Nephron (organoid): Measurements from ENCODE around the gene PDCL3.

Experiments
- H3K27ac Mint-ChIP-seq, 3 experiments: 2 replicates each; pipeline ENCODE4 v1.8.0; 2020; ENCODE audit warnings: mixed read lengths in 3 of 3, mild to moderate bottlenecking in 2 of 3, moderate library complexity in 1 of 3
- H3K27me3 Mint-ChIP-seq: 2 replicates; pipeline ENCODE4 v1.8.0; 2021; ENCODE audit warnings: low read depth, mild to moderate bottlenecking, moderate library complexity, mixed read lengths
- H3K36me3 Mint-ChIP-seq: 2 replicates; pipeline ENCODE4 v1.8.0; 2020; ENCODE audit warnings: low read depth, mixed read lengths
- H3K4me1 Mint-ChIP-seq: 2 replicates; pipeline ENCODE4 v1.8.0; 2020; ENCODE audit warnings: mixed read lengths
- H3K4me3 Mint-ChIP-seq, 3 experiments: 2 replicates each; pipeline ENCODE4 v1.8.0; 2020; ENCODE audit warnings: mild to moderate bottlenecking in 3 of 3, mixed read lengths in 3 of 3, moderate library complexity in 2 of 3
- H3K9me3 Mint-ChIP-seq: 2 replicates; pipeline ENCODE4 v1.8.0; 2020; ENCODE audit warnings: mixed read lengths
- TF ChIP-seq, protein P1 (sequence below), 3 experiments: fragments of 200-600 bp; sonication (generic); IDR thresholded peaks; one replicate each; pipeline ENCODE4 v1.5.0; 2021; ENCODE audit warnings: antibody characterized with exemption in 3 of 3; ENCODE audit not compliant: unreplicated experiment in 3 of 3

The PDCL3 gene

DNA sequence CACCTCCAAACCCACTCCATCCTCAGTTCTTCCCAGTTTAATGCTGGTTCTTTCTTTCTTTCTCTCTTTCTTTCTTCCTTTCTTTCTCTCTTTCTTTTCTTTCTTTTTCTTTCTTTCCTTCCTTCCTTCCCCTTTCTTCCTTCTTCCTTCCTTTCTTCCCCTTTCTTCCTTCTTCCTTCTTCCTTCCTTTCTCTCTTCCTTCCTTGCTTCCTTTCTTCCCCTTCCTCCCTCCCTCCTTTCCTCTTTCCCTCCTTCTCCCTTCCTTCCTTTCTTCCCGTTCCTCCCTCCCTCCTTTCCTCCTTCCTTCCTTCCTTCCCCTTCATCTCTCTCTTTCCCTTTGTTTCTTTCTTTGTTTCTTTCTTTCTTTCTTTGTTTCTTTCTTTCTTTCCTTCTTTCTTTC, 50.9 kb downstream of the PDCL3 start:
- Mint-ChIP-seq H3K9me3 (no peaks in the 10 kb centered on the region), H3K4me3 (no peak overlapping the region), H3K4me1 (peaks cover 9% of the 10 kb centered on the region), H3K36me3 (no peaks in the 10 kb centered on the region), H3K27me3 (peaks cover 5% of the 10 kb centered on the region), H3K27ac (no peak overlapping the region)
- TF ChIP-seq, protein P1, sequence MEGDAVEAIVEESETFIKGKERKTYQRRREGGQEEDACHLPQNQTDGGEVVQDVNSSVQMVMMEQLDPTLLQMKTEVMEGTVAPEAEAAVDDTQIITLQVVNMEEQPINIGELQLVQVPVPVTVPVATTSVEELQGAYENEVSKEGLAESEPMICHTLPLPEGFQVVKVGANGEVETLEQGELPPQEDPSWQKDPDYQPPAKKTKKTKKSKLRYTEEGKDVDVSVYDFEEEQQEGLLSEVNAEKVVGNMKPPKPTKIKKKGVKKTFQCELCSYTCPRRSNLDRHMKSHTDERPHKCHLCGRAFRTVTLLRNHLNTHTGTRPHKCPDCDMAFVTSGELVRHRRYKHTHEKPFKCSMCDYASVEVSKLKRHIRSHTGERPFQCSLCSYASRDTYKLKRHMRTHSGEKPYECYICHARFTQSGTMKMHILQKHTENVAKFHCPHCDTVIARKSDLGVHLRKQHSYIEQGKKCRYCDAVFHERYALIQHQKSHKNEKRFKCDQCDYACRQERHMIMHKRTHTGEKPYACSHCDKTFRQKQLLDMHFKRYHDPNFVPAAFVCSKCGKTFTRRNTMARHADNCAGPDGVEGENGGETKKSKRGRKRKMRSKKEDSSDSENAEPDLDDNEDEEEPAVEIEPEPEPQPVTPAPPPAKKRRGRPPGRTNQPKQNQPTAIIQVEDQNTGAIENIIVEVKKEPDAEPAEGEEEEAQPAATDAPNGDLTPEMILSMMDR (IDR thresholded peaks at IDR 0.05; ENCODE audit: unreplicated experiment in 3 of 3): no peak

DNA sequence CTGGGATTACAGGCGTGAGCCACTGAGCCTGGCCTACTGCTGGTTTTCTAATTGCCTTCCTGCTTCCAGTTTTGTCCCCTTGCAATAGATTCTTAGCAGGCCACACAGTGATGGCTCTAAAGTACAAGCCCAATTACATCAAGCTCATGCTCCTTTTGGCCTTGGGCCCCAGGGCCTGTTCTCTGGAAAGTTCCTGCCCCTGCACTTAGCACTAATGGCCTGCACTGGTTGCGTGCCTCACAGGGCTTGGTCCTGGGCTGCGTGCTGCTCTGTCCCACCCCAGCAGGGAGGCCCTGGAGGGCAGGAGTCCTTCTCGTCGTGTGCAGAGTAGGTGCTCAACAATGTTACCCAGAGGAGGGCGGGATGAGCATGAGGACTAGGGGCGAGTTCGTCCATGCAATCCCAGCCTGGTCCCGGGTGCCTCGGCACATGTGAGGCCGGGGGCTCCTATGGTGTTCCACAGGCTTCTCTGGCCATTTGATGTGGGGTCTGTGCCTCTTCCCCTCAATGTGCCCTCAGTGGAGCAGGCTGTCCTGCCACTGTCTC, 51.7 kb downstream of the PDCL3 start:
- TF ChIP-seq, protein P1 (IDR thresholded peaks at IDR 0.05; ENCODE audit: unreplicated experiment in 3 of 3): no peak
- H3K4me3 Mint-ChIP-seq: no peak overlapping the region
- H3K9me3 Mint-ChIP-seq: no peaks in the 10 kb centered on the region
- no peak overlapping the region for H3K27ac Mint-ChIP-seq
- H3K27me3 Mint-ChIP-seq: peaks cover 10% of the 10 kb centered on the region
- H3K36me3 Mint-ChIP-seq: no peaks in the 10 kb centered on the region
- peaks cover 9% of the 10 kb centered on the region for H3K4me1 Mint-ChIP-seq

DNA sequence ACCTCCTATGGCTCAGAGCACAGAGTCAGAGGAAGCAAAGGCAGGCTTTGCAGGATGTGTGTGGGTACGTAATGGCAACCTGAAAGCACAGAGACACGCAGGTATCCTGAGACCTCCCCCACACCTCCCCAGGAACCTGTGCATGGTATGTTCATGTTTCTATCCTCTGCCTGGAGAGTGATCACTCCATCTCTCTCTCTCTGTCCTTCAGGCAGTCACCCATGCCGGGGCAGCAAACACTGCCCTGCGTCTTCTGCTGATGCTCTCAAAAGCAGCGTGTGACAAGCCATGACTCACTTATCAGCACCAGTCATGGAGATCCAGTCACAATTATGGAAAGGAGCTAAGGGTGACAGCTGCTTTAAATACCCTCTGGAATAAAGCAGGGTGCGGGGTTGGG, 52.7 kb downstream of the PDCL3 start:
- H3K4me1 Mint-ChIP-seq: peaks cover 9% of the 10 kb centered on the region
- H3K27ac Mint-ChIP-seq: no peak overlapping the region
- no peaks in the 10 kb centered on the region for H3K36me3 Mint-ChIP-seq
- peaks cover 8% of the 10 kb centered on the region for H3K27me3 Mint-ChIP-seq
- TF ChIP-seq, protein P1 (IDR thresholded peaks at IDR 0.05; ENCODE audit: unreplicated experiment in 3 of 3): no peak
- no peak overlapping the region for H3K4me3 Mint-ChIP-seq
- no peaks in the 10 kb centered on the region for H3K9me3 Mint-ChIP-seq

- H3K4me1 Mint-ChIP-seq: peaks cover 5% of the 10 kb centered on the region
- no peak overlapping the region for H3K27ac Mint-ChIP-seq
- peaks cover 3% of the 10 kb centered on the region for H3K9me3 Mint-ChIP-seq
- no peak overlapping the region for H3K4me3 Mint-ChIP-seq
- no peaks in the 10 kb centered on the region for H3K36me3 Mint-ChIP-seq
- peaks cover 5% of the 10 kb centered on the region for H3K27me3 Mint-ChIP-seq
- TF ChIP-seq, protein P1 (IDR thresholded peaks at IDR 0.05; ENCODE audit: unreplicated experiment in 3 of 3): no peak
These were observed 53.1 kb downstream of the PDCL3 start for GRCh38 chr2:100615886-100616285.

DNA sequence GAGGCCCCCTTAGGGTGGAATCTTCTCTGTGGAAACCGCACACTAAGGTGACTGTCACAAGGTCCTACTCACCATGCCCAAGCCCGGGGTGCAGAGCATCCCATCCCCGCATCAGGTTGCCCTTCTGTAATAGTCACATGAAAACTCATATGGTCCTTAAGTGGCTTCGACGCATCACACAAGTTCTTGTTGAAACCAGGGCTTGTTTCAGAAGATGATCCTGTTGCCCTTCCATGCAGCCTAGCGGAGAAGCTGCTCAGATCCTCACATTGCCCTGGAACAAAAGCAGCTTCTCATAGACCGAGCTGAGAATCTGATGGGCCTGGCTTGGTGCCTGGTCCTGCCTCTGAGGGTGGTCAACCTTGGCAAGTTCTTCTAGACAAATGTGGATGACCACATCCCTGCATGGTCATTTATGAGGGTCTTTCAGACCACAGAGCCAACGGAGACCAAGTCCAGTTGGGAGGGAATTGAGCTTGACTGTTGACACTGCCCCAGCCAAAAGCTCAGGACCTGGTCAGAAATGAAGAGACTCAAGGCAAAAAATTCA, 54.1 kb downstream of the PDCL3 start:
- H3K4me3 Mint-ChIP-seq: no peak overlapping the region
- H3K27me3 Mint-ChIP-seq: peaks cover 5% of the 10 kb centered on the region
- no peak overlapping the region for H3K27ac Mint-ChIP-seq
- TF ChIP-seq, protein P1 (IDR thresholded peaks at IDR 0.05; ENCODE audit: unreplicated experiment in 3 of 3): no peak
- H3K36me3 Mint-ChIP-seq: no peaks in the 10 kb centered on the region
- H3K9me3 Mint-ChIP-seq: peaks cover 5% of the 10 kb centered on the region
- no peaks in the 10 kb centered on the region for H3K4me1 Mint-ChIP-seq

GRCh38 chr2:100619951-100620350, 57.2 kb downstream of the PDCL3 start:
- peaks cover 5% of the 10 kb centered on the region for H3K27me3 Mint-ChIP-seq
- H3K4me3 Mint-ChIP-seq: no peak overlapping the region
- H3K27ac Mint-ChIP-seq: no peak overlapping the region

More at GRCh38 chr2:100619951-100620350, 57.2 kb downstream of the PDCL3 start:
- H3K4me1 Mint-ChIP-seq: no peaks in the 10 kb centered on the region
- TF ChIP-seq, protein P1 (IDR thresholded peaks at IDR 0.05; ENCODE audit: unreplicated experiment in 3 of 3): no peak
- no peaks in the 10 kb centered on the region for H3K36me3 Mint-ChIP-seq
- peaks cover 5% of the 10 kb centered on the region for H3K9me3 Mint-ChIP-seq
